T-helper 1 cell treated with Interleukin-12 subunit alpha and Interleukin-12 subunit beta and Interleukin-4 antibody, amounts not matched to agents 30 μg/mL and 1 μg/mL, for 36 hours (primary cell): ENCODE results near the gene CAPS.
"Not testable (repeated sequence)": the region's sequence is repeated elsewhere in the genome, so short reads cannot be mapped to it uniquely, and the experiment has no call there.

Source experiments
- H3K27ac Mint-ChIP-seq: one replicate; pipeline ENCODE4 v1.8.0; 2021; ENCODE audit warnings: mild to moderate bottlenecking, mixed read lengths
- H3K27me3 Mint-ChIP-seq: one replicate; pipeline ENCODE4 v1.8.0; 2021; ENCODE audit warnings: low read depth, mixed read lengths
- H3K36me3 Mint-ChIP-seq: one replicate; pipeline ENCODE4 v1.8.0; 2021; ENCODE audit warnings: low read depth, mixed read lengths
- H3K4me1 Mint-ChIP-seq: one replicate; pipeline ENCODE4 v1.8.0; 2021; ENCODE audit warnings: low read depth, mixed read lengths
- H3K4me3 Mint-ChIP-seq: one replicate; pipeline ENCODE4 v1.8.0; 2021; ENCODE audit warnings: mild to moderate bottlenecking, moderate library complexity, mixed read lengths
- H3K9me3 Mint-ChIP-seq: one replicate; pipeline ENCODE4 v1.8.0; 2021; ENCODE audit warnings: mixed read lengths

The CAPS gene

DNA sequence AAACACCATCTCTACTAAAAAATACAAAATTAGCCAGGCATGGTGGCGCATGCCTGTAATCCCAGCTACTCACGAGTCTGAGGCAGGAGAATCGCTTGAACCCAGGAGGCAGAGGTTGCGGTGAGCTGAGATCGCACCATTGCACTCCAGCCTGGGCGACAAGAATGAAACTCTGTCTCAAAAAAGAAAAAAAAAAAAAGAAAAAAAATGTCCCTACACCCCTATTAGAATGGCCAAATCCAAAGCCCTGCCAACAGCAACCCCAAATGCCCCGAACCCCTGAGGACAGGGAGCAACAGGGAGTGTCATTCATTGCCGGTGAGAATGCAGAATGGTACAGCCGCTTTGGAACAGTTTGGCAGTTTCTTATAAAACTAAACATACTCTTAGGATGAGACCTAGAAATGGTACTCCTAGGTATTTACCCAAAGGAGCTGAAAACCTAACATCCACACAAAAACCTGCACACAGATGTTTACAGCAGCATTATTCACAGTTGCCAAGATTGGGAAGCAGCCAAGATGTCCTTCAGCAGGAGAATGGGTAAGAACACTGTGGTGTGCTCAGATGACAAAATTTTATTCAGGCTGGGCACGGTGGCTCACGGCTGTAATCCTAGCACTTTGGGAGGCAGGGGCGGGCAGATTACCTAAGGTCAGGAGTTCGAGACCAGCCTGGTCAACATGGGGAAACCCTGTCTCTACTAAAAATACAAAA, 30.7 kb upstream of the CAPS start:
- not testable (repeated sequence) for H3K9me3 Mint-ChIP-seq, H3K27ac Mint-ChIP-seq, H3K4me1 Mint-ChIP-seq, H3K36me3 Mint-ChIP-seq, H3K4me3 Mint-ChIP-seq, H3K27me3 Mint-ChIP-seq

DNA sequence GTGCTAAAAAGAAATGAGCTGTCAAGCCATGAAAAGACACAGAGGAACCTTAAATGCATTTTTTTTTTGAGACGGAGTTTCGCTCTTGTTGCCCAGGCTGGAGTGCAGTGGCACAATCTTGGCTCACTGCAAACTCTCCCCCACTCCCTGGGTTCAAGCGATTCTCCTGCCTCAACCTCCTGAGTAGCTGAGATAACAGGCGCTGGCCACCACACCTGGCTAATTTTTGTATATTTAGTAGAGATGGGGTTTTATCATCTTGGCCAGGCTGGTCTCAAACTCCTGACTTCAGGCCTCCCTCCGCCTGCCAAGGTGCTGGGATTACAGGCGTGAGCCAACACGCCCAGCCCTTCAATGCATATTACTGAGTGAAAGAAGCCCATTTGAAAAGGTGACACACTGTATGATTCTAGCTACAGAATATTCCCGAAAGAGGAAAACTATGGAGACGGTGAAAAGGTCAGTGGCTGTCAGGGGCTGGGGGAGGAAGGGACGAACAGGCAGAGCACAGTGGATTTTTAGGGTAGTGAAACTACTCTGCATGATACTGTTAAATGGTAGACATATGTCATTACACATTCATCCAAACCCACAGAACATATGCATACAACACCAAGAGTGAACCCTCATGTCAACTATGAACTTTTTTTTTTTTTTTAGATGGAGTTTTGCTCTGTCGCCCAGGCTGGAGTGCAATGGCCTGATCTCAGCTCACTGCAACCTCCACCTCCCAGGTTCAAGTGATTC, 29.8 kb upstream of the CAPS start:
- H3K9me3 Mint-ChIP-seq, H3K27me3 Mint-ChIP-seq, H3K4me3 Mint-ChIP-seq, H3K4me1 Mint-ChIP-seq, H3K36me3 Mint-ChIP-seq, H3K27ac Mint-ChIP-seq: not testable (repeated sequence)

DNA sequence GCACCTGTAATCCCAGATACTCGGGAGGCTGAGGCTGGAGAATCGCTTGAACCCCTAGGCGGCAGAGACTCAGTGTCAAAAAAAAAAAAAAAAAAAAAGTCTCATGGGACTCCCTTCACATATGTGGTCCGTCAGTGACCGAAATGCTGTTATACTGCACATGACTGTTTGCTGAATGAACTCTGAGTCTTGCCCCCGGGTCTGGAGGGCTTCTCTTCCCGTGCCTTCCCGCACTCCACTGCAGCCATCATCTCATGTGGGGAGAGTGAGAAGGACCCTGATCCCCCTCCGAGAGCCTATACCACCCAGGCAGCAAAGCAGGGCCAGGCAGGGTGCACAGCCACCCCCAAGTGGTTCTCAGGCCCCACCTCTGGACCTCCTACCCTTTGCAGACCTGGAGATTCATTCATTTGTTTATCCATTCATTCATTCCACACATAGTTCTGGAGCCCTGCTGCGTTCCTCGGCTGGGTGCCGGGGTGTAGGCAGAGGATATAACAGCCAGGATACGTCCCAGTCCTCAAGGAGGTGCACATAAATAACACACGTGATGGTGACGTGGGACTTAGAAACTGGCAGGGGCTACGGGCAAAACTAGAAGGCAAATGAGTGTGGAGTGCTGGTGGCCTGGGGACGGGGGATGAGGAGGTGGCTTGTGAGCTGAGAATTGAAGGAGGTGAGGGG, 24.6 kb upstream of the CAPS start:
- H3K4me3 Mint-ChIP-seq, result no peak overlapping the region
- H3K36me3 Mint-ChIP-seq, result no peaks in the 10 kb centered on the region
- no peaks in the 10 kb centered on the region for H3K4me1 Mint-ChIP-seq
- H3K27me3 Mint-ChIP-seq, result no peaks in the 10 kb centered on the region
- H3K27ac Mint-ChIP-seq, result no peak overlapping the region
- H3K9me3 Mint-ChIP-seq, result no peaks in the 10 kb centered on the region

DNA sequence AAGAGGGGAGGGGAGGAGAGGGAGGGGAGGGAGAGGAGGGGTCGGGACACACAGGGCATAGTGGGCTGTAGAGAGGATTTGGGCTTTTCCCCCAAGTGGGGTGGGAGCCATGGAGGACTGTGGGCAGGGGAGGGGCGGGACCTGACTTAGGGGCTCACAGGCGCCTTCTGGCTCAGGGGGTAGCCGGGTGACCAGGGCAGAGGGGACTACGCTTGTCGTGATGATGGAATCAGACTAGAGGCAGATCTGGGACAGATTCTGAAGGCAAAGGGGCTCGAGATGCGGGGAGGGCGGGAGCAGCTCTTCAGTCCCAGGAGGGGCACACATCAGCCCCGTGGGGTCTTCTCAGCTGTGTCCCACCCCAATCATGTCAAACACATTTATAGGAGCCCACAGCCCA, 24.0 kb upstream of the CAPS start:
- H3K9me3 Mint-ChIP-seq, result no peaks in the 10 kb centered on the region
- H3K36me3 Mint-ChIP-seq, result no peaks in the 10 kb centered on the region
- H3K4me1 Mint-ChIP-seq, result no peaks in the 10 kb centered on the region
- H3K27me3 Mint-ChIP-seq, result no peaks in the 10 kb centered on the region
- no peak overlapping the region for H3K27ac Mint-ChIP-seq
- H3K4me3 Mint-ChIP-seq, result no peak overlapping the region

DNA sequence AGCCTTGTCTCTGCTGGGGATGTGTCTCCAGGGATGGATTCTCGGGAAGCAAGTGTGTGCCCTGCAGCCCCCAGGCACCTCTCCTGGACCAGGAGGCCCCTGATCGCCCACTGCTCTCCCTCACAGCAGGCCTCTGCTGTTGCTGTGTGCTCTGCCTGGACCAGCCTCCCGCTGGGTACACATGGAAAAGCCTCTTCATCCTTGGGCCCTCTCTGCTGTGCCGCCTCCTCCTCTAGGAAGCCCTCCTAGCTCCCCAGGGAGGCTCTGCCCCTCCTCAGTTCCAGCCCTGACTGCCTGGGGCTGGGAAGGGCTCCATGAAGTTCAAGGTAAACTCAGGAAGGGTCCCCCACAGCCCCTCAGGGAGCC, 22.5 kb upstream of the CAPS start:
- H3K4me3 Mint-ChIP-seq, result no peak overlapping the region
- H3K9me3 Mint-ChIP-seq, result no peaks in the 10 kb centered on the region
- H3K4me1 Mint-ChIP-seq, result no peaks in the 10 kb centered on the region
- no peak overlapping the region for H3K27ac Mint-ChIP-seq
- H3K36me3 Mint-ChIP-seq, result peaks cover 2% of the 10 kb centered on the region
- no peaks in the 10 kb centered on the region for H3K27me3 Mint-ChIP-seq

DNA sequence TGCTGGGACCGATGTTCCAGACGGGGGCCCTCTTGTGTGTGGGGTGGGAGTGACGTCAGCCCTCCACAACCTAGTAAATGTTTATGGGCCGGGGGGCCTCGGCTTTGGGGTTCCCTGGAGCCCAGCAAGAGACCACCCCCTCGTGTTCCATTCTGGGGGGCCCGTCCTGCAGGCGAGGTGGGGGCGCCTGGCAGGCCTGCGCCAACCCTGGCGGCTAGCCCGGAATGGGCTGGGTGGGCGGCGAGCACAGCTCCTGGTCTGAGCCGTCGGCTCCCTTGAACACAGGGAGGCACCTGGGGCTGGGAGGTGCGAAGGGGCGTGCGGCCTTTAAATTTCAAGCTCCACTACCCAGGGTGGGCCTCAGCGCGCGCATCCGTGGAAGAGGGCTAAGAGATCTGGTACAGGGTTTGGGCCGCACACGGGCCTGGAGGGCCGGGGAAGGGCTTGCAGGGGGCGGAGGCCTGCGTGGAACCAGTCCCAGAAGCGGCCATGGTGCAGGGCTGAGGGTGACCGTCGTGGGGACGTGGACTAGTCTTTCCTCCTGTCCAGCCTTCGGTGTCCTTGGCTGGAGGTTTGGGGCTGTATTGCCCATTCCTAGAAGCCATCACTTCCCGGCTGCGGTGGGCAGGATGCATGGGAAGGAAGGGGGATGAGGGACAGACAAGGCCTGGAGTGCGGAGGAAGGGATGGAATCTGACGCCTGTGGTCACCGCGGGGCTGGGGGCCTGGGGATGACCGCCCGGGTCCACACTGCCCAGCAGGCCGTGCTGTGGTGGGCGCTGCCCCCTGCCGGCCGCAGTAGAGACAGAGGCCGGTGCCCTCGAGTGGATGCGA, 21.9 kb upstream of the CAPS start:
- H3K4me1 Mint-ChIP-seq, result no peaks in the 10 kb centered on the region
- H3K27me3 Mint-ChIP-seq, result no peaks in the 10 kb centered on the region
- no peaks in the 10 kb centered on the region for H3K9me3 Mint-ChIP-seq
- no peak overlapping the region for H3K27ac Mint-ChIP-seq
- H3K4me3 Mint-ChIP-seq, result no peak overlapping the region
- peaks cover 2% of the 10 kb centered on the region for H3K36me3 Mint-ChIP-seq

DNA sequence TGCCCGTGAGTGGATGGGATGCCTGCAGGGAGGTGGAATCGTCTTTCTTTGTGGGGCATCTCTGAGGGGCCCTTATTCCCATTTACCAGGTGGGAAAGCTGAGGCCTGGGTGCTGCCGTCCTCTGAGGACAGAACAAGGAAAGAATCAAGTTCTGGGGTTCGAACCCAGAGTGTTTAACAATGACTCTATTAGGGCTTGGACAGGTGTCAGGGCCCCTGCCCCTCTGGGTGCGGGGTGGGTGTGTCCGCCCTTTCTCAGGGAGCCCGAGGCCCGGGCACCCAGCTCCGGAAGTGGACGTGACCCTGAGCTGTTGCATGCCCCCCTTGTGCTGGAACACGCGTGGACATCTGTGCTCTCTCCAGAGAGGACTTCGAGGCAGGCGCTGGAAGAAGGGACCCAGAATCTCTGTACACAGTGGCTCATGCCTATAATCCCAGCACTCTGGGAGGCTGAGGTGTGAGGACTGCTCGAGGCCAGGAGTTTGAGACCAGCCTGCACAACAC, 21.2 kb upstream of the CAPS start:
- Mint-ChIP-seq H3K27me3 (no peaks in the 10 kb centered on the region), H3K4me3 (no peak overlapping the region), H3K4me1 (no peaks in the 10 kb centered on the region), H3K9me3 (no peaks in the 10 kb centered on the region), H3K27ac (no peak overlapping the region), H3K36me3 (peaks cover 2% of the 10 kb centered on the region)

DNA sequence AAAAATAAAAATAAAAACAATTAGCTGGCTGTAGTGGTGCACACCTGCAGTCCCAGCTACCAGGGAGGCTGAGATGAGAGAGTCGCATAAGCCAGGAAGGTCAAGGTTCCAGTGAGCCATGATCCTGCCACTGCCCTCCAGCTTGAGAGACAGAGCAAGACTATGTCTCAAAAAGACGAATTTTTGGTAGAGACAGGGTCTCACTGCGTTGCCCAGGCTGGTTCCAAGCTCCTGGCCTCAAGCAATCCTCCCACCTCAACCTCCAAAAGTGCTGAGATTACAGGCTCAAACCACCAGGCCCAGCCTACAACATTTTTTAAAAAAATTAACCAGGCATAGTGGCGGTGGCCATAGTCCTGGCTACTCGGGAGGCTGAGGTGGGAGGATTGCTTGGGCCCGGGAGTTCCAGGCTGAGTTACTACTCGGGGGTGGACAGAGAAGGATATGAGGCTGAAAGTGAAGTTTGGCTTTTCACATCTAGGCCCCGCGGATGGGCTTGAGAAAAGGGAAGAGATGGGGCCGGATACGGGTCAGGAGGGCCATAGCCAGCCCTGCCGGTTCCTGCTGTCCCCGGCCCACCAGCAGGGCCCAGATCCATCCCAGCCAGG, 20.7 kb upstream of the CAPS start:
- no peaks in the 10 kb centered on the region for H3K4me1 Mint-ChIP-seq
- no peaks in the 10 kb centered on the region for H3K27me3 Mint-ChIP-seq
- H3K9me3 Mint-ChIP-seq, result no peaks in the 10 kb centered on the region
- H3K27ac Mint-ChIP-seq, result no peak overlapping the region
- H3K36me3 Mint-ChIP-seq, result peaks cover 2% of the 10 kb centered on the region
- no peak overlapping the region for H3K4me3 Mint-ChIP-seq

DNA sequence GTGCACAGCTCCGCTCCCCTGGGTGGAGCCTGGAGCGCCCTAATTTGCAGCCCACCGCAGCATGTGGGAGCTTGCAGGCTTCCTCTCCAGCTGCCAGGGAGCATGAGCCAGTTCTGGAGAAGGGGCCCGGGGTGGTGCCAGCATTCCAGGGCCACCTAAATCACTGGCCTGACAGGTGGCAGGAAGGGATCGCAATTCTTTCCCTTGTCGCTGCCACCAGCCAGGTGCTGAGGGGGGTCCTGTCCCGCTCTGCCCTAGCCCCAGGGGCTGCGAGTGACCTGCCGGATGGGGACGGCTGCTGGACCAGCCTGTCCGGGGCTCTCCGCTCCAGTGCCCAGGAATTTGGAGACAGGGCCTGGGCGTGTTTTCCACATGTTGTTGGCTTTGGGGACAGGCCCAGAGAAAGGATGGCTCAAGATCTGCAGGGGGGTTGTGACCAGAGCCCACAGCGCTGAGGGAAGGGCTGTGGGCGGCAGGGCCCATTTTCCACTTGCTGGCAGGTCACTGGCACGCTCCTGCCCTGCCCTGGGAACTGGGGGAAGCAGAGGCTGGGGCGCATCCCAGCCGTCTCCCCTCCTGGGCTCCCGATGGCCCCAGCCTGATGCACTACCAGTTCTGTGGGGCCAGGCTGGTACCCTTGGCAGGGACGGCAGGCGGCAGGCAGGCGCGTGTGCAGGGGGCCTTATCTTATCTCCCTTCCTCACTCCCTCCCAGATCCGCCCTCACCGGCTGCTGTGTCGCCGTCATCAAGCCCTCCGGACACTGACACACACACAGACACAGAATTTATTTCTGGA, 19.9 kb upstream of the CAPS start:
- H3K4me3 Mint-ChIP-seq, result no peak overlapping the region
- H3K27me3 Mint-ChIP-seq, result no peaks in the 10 kb centered on the region
- H3K36me3 Mint-ChIP-seq, result peaks cover 2% of the 10 kb centered on the region
- H3K4me1 Mint-ChIP-seq, result no peaks in the 10 kb centered on the region
- H3K9me3 Mint-ChIP-seq, result no peaks in the 10 kb centered on the region
- H3K27ac Mint-ChIP-seq, result no peak overlapping the region

DNA sequence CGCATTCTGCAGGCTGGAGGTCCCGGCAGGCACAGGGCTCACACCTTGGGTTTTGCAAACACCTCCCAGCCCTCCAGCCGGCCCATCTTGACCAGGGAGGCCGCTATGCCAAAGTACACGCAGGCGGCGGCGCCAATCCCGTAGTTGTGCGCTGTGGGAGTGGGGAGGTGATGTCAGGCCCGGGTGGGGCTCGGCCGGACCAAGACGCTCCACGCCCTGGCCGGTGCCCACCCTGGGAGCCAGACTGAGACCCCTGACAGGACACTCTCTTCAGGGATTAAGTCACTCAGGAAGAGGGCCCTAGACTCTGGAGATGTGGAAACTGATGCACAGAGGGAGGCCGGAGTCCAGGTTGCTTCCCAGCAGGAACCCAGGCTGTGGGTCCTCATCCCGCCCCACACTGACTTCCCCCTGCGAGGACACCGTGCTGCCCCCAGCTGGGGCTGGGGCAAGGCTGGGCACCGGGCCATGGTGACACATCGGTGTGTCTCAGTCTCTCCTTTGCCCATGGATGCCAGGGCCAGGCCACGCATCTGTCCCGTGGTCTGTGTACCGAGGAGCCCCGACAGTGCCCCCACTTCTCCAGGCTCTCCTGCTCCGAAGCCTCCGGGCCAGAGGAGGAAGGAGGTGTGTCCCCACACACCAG, 19.2 kb upstream of the CAPS start:
- Mint-ChIP-seq H3K9me3 (no peaks in the 10 kb centered on the region), H3K27ac (no peak overlapping the region), H3K27me3 (no peaks in the 10 kb centered on the region), H3K36me3 (peaks cover 2% of the 10 kb centered on the region), H3K4me1 (no peaks in the 10 kb centered on the region), H3K4me3 (no peak overlapping the region)

DNA sequence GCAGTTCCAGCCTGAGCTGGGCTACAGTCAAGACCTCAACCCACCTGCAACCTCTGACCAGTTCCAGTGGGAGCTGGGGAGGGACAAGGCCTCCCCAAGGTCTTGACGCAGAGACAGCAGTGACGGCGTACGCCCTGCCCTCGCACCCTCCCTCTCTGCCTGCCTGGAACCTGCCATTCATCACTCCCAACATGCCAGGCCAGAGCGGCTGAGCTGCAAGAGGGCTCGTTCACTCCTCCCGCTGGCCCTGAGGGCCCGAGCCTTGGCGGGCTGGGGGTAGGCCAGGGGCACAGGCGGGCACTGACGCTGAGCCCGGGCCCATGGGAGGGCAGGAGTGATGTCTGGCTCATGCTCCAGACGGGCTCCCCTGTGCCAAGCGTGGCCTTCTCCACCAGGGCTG, 18.6 kb upstream of the CAPS start:
- Mint-ChIP-seq H3K27me3 (no peaks in the 10 kb centered on the region), H3K9me3 (no peaks in the 10 kb centered on the region), H3K36me3 (peaks cover 5% of the 10 kb centered on the region), H3K4me3 (no peak overlapping the region), H3K27ac (no peak overlapping the region), H3K4me1 (no peaks in the 10 kb centered on the region)

DNA sequence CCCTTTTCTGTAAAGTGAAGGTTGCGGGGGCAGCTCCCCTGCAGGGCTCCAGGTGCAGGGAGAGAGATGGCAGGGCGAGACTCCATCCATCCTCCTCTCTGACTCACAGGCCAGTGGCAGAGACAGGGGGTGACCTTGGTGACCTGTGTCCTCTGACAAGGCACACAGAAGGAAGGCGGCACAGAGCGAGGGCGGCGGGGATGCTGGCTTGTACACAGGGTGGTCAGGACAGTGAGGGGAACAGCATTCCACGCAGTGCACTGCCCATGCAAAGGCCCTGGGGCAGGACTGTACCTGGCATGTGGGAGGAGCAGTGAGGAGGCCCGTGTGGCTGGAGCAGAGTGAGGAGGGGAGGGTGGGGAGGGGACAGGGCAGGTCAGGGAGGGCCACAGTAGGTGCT, 18.2 kb upstream of the CAPS start:
- Mint-ChIP-seq H3K27ac (no peak overlapping the region), H3K9me3 (no peaks in the 10 kb centered on the region), H3K27me3 (no peaks in the 10 kb centered on the region), H3K4me3 (no peak overlapping the region), H3K36me3 (peaks cover 5% of the 10 kb centered on the region), H3K4me1 (no peaks in the 10 kb centered on the region)

DNA sequence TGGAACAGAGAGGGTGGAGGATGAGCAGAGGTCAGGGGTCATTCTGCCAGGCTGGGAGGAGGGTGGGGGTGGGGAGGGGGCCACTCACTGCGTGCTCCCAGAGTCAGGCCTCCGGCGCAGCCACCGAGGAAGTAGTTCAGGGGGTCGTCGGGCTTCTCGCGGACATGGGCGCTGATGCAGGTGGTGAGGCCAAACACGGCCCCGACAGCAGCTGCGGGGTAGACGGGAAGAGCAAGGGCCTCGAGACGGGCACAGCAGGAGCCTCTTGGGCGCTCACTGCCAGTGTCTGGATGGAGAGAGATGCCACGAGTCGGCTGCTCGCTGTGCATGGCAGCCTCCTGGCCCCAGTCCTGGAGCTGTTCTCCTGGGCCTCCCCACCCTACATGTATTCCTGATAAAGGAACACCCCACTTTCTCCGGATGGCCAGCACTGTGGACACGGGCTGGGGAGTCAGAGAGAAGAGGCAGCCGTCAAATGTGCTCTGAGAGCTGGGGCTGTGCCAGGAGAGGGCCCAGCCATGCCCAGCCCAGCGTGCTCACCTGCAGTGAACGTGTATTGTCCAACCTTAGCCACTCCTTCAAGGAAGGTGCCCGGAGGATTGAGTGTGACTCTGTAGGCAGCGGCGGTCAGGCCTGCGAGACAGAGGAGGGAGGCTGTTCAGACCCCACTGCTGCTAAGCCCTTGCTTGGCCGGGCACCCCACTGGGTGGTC, 17.5 kb upstream of the CAPS start:
- Mint-ChIP-seq H3K4me1 (peaks cover 5% of the 10 kb centered on the region), H3K4me3 (no peak overlapping the region), H3K9me3 (no peaks in the 10 kb centered on the region), H3K27ac (no peak overlapping the region), H3K27me3 (no peaks in the 10 kb centered on the region), H3K36me3 (peaks cover 7% of the 10 kb centered on the region)
